CD4-positive, alpha-beta T cell treated with Interleukin-21 for 1 hour (primary cell): Measurements from ENCODE around the gene TM9SF4.
"Not testable (repeated sequence)": the region's sequence is repeated elsewhere in the genome, so short reads cannot be mapped to it uniquely, and the experiment has no call there.

Experiments used
- DNase-seq: peaks from one replicate; pipeline ENCODE4 v3.0.0-alpha.2; 2020

TM9SF4 gene

DNA sequence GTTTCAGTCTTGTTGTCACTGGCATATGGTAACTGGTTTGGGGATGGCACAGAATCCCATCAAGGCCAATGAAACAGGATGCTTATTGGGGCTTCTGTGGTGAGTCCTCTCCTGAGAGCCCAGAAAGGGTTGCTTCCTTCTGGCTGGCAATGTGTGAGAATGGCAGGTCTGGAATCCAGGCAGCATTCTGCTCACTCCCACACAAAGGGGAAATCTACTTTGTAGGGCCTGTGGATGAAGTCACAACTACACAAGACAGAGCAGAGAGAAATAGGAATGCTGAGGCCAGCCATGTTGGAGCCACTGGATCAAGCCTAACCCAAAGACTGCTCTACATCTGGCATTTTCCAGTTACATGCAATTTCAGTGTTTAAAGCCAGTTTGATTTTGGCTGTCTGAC, 82.4 kb downstream of the TM9SF4 start:
- no peak for DNase-seq

DNA sequence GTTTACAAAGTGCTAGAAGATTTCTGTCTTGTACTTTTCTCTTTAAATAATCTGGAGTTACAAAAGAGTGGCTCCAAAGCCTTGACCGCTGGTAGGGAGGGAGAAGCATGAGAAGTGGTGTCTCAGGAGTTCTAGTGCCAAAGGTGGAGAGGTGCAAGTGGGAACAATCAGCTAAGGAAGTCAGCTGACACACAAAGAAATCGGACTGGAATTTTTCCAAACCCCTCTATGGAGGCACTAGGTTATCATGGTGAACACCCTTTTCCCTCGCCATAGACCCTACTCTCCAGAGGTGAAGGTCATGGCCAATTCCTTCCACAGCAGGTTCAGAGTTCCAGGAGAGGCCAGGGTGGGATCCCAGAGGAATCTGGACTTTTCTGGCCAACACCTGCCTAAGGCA, 83.2 kb downstream of the TM9SF4 start:
- no peak for DNase-seq

DNA sequence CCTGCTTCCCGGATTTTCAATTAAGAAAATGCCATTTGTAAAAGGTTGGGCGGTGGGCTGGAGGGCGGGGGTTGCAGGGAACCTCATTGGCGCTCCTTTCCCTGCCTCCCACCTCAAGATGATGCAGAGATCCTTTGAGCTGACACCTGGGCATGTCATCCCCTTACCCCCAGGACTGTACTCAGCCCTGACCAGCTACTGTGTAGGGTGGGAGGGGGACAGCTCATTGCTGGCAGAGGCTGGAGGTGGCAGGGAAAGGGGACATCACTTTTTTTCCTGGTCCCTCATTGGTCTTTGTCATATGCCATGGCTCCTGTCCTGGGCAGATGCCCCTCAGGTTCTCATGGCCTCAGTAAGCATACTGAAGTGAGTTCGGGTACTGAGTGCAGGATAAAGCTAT, 83.8 kb downstream of the TM9SF4 start:
- not testable (repeated sequence) for DNase-seq

DNA sequence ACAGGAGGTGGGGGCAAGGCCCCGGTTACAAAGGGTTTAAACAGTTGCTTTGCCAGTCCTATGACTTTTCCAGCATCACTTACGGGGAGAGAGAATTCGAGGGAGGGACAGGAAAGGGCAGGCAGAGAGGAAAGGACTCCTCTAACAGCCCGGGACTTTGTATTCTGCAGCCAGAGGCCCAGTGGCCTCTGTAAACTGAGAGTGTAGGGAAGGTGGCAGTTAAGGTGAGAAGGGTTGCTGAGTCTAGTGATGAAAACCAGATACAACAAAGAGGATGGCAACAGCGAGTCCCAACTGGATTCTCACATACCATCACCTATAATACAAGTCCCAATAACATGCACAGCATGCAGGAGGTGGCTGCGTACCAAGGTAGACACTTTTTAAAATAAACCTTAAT, 84.5 kb downstream of the TM9SF4 start:
- DNase-seq: no peak

DNA sequence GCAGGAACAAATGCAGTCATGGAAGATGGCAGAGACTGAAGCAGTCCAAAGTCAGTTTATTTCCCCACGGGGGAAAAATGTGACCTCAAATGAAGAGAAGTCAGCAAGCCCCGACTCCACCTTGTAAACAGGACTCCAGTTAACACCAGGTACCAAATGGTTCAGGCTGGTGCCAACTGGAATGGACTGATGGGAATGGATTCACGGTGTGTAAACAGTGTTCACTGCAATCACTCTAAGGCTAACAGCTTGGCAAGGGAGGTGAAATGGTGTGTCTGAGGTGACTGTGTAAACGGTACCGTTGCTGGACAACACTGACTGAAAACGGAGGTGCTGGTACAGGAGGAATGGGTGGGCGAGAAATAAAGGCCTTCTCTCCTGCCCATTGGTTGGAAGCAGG, 86.1 kb downstream of the TM9SF4 start:
- DNase-seq: no peak

DNA sequence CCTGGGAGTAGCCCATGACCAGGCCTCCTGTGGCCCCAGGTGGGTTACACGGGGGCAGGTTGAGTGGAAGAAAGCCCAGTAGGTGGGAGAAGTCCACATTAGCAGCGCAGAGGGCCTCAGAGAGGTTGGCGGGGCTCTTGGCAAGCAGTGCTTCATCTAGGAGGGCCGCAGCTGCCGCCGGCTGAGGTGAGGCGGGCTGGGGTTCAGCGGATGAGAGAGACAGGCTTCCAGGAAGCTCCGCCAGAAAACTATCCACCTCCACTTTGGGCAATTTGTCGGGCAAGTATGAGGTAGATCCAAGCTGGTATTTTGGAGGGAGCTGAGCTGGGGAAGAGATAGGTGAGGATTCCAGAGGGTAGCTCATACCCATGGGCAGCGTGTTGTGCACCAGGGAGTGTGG, 87.1 kb downstream of the TM9SF4 start:
- not testable (repeated sequence) for DNase-seq

DNA sequence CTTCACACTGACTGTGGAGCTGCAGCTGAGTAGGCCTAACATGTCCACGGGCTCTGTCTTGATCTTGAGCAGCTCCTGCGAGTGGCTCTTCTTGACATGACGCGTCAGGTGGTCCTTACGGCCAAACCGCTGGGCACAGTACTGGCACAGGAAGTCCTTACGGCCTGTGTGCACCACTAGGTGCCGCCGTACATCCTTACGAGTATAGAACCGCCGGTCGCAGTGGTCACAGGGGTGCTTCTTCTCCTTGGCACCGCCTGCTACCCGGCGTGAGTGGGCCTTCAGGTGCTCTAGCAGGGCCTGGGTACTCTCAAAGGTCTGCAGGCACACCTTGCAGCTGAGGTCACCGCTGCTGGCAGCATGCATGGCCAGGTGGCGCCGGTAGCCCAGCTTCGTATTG, 87.6 kb downstream of the TM9SF4 start:
- not testable (repeated sequence) for DNase-seq

DNA sequence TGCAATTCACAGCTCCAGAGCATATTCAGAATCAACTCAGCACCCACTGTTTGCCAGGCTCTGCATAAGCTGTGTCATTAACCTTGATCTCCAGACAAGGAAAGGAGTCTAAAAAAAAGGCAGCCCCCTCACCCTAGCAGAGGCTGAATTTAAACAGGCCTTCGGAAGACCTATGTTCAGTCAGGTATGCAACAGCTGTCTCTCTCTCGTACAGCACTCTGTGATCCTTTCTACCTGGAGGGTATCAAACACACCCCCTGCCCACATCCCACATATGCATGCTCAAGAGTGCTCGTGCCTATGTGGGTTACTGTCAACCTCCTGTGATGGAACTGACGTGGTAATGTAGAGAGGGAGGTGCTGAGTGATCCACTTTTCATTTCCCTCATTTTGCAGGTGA, 89.5 kb downstream of the TM9SF4 start:
- DNase-seq: no peak

DNA sequence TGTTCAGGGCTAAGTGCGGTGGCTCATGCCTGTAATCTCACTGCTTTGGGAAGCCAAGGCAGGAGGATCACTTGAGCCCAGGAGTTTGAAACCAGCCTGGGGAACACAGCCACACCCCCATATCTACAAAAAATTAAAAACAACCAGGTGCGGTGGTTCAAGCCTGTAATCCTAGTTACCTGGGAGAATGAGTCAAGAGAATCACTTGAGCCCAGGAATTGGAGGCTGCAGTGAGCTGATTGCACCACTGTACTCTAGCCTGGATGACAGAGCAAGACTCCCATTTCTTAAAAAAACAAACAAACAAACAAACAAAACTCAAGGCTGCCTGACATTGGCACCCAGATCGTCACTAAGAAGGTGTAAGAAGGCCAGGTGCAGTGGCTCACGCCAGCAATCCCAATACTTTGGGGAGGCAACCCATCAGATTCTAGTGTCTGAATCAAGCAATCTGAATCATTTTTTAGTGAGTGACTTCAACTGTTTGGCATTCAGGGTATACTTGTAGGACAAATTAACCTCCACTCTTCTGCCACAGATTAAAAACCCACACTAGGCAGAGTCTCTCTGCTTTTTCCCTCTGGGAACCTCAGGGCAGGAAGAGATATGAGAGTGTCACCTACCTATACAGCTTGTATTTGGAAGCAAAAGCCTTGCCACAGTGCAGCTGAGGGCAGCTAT, 91.9 kb downstream of the TM9SF4 start:
- no peak for DNase-seq

DNA sequence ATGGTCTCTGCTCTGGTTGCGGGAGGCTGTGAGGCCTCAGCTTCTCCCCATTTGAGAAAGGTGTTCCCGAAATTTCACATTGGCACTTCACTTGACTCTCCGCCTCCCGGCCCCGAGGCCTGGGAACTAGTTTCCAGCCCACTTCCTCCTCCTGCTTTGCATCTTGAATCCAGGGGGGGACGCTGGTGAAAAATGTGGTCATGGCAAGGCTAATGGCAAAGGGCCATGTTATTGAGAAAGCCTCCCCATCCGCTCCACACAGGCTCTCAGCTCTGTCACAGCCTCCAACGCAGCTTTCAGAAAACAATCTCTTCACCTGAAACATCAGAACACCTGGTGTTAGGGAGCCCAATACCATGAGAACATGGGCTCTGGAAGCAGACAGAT, 92.5 kb downstream of the TM9SF4 start:
- no peak for DNase-seq

DNA sequence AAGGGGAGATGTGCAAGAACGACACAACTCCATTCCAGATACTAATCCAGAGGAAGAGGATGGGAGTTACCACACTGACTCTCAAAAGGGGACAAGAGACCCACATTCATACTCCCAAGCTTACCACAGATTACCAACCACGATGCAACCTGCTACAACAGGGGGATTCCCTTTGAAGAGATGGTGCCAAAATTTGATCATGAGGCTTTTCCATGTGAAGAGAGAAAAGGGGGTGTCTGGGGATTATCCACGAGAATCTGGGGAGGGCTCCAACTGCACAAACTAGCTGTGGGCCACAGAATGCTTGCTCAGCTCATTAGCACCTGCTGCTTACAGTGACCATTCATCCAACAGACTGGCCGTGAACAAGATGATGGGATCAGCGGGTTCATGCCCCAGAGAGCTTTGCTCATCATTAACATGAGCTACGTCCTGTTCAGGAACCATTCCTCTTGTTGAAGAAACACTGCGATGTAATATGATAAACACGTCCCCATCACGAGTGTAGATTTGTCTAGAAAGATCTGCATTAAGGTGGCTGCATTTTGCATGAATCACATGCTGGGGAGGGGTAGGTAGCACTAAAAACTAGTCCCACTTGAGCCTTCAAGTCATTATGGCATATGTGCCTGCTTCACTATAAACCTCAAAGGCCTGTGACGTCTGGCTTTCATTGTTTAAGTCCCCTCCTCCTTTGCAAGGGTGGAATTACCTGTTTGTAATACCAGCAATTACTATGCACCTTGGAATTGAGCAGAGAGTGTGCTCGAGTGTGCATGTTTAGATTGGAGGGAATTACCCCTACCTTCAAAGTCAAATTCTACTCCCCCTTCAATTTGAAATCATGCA, 94.1 kb downstream of the TM9SF4 start:
- DNase-seq: no peak

DNA sequence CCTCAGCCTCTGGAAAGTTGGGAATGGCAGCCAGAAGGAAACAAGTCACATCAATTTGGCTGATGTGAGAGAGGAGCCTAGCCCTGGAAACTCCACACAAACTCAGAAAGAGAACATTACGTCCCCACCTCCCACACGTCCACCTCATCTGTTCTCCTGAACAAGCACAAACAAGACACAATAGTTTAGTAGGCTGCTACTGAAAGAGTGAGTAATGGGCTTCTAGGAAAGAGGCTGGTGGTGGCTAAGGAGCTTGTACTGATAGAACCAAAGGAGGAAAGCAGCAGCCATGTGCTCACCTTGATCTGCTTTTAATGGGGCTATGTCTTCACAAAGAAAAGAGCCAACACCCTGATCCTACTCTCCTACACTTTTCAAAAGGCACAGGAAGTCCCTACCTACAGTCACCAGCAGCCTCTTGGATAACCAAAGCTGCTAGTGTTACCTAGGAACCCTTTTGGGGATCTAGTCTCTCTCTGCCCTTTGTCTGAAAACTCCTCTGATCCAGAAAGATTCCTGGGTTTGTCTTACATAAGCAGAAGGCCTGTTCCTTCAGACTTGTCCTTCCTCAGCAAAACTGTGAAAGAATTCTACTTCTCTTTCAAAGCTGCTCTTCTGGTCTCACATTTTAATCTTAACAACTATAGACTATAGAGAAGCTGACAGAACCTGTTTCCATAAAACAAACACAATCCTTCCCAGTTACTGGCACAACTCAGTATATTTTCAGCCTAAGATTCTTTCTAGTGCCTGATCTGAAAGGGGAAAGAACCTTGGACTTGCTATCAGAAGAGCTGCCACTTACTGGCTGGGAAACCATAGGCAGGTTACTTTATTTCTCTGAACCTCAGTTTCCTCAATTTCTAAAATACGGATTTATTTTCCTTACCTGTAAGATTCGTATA, 94.9 kb downstream of the TM9SF4 start:
- no peak for DNase-seq

DNA sequence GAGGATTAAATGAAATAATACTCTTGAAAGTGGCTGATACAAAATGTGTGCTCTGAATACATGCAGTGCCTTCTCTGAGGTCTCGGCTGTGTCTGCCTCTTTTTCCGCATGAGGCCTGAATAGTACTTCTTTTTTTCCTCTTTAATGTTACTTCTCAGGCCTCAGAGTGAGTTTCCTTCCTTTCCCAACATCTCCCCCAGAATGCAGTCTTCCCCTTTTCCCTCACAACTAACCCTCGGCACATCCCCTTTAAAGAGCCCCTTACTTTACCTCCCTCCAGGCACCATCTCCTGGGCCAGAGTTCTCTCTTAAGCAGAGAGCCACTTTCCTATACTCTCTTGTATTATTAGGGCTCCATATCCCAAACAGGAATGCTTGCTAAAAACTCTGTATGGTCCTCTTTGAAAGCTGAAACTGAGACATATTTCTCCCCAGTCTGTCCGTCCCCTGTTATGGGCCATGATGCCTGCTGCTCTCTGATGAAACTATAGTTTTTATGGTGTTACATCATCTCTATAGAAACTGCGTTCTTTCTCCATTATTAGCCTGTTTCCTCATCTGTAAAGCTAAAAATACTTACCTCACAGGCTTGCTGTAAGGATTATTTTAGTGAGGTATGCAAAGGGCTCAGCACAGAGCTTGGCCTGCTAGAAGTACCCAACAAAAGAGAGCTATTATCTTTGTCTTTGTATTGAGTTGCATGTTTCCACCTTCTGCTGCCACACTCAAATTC, 95.8 kb downstream of the TM9SF4 start:
- no peak for DNase-seq

DNA sequence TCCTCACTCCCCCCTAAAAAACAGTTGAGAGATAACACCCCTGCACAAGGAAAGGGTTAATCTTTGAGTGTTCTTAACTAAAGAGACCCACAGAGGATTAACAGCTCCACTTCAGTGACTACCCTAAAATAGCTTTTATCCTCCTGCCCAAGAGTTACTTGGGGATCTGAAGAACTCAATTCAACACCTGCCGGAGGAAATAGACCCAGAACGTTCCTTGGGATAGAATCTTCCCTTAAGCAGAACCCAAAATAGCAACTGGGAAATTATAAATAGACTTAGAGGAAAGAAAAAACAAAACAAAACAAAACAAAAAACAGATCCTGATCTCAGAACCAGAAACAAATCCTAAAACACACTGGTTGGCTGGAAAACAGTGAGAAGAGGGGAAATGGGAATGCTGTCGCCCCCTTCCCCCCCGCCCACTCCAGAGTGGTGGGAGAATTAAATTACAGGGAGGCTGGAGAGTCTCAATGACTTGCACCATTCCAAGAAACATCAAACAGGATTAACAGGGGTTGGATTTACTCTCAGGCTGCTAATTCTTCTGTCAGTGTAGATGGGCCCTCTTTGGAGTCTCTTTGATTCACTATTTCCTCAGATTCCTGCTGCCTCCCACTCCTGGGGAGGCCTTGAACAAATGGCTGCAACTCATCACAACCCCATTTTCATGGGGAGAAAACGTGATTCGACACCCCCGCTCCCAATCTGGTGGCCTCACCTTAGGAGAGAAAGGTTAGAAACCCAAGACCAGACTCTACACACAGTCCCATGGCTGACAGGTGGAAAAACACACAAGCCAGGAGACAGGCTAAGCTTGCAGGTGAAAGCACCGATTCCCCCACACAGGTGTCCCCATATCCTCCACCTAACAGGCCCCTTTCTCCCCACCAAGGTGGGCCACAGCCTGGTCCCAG, 96.6 kb downstream of the TM9SF4 start:
- DNase-seq: no peak

DNA sequence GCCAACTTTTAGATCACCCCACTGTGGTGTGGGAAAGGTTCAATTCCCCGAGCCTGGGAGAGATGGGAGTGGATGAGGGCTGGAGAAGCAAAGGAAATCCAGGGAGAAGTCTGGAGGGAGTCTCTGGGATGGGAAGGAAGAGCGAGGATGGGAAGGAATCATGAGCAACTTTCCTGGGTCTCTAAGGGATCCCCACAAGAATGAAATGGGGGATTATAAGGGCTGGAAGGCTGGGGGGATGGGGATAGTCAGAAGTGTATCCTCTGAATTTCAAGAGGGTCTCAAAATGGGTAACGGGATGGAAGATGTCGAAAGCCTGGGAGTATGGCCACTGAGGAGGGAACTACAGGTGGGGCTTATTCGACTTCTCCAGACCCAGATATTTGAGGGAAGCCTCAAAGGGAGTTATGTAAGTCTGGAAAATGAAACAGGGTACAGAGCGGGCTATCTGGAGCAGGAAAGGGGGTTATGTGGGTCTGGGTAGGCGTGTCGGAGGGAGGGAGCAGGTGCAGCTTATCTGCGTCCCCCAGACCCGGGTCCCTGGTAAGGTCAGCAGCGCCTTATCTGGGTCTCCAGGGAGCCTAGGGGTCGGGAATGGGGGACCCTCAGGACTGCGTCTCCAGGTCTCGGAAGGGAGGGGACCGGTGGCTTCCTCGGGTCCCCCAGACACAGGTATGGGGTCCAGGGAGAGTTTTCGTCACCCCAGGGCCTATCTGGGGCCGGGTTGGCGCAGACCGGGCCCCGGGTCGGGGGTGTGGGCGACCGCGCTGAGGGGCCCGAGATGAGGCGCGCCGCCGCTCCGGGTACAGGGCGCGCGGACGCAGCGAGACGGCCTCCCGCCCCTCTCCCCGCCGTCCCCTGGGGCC, 97.5 kb downstream of the TM9SF4 start:
- DNase-seq: peak; percentile 20

DNA sequence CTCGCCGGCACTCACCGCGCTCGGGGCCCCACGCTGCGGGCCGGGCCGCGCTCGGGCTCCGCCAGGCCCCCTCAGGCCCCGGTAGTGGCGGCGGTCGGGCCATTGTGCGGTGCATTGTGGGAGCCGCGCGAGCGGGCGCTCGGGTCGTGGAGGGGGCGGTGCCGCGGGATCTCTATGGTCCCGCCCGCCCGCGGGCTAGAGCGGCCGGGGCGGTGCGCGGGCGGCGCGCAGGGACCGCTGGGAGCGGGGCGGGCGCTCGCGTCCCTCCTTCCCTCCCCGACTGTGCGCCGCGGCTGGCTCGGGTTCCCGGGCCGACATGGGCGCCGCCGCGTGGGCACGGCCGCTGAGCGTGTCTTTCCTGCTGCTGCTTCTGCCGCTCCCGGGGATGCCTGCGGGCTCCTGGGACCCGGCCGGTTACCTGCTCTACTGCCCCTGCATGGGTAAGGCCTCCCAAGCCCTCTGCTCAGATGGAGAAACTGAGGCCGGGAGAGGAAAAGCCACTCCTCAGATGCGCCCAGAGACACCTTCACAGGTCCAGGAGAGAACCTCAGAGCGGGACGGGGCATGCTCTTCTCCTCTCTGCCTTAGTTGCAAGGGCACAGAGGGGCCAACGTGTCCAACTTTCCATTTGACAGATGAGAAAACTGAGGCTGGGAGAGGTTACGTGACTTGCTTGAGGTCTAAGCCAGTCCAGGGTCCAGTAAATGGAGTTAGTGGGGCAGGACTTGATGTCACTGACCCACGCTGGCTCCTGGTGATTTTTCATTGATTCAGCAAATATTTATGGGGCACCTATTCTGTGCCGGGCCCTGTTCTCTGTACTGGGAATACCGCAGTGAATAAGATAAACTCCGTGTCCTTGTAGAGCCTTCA, 98.3 kb downstream of the TM9SF4 start, which contains the start of the genes PLAGL2 and POFUT1:
PLAGL2 (minus strand) TSS at position 118 of the 873 bp plus-strand sequence. CDS start 5,565 bp downstream, outside the sequence.
POFUT1 (plus strand) TSS at position 255 of the 873 bp plus-strand sequence; CDS start at position 317, 62 bp downstream.
- peak; percentile 92 for DNase-seq

DNA sequence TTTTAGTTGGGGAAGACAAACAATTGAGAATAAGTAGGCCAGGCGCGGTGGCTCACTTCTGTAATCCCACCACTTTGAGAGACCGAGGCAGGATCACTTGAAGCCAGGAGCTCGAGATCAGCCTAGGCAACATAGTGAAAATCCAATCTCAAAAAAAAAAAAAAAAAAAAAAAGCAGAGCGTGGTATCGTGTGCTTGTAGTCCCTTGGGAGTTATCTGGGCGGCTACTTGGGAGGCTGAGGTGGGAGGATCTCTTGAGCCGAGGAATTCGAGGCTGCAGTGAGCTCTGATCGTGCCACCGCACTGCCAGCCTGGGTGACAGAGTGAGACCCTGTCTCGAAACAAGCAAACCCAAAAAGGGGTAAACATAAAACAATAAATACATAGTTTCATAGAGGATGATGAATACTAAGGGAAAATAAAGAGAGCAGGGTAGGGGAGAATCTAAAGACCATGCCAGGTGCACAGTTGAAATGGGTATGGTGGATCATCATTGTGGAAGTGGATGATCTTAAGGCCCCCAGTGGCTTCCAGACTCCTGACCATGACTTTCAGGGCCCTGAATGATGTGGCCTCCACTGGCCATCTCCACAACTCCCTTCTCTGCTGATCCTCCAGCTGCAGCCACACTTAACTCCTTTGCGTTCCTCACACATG, 99.1 kb downstream of the TM9SF4 start:
- no peak for DNase-seq

DNA sequence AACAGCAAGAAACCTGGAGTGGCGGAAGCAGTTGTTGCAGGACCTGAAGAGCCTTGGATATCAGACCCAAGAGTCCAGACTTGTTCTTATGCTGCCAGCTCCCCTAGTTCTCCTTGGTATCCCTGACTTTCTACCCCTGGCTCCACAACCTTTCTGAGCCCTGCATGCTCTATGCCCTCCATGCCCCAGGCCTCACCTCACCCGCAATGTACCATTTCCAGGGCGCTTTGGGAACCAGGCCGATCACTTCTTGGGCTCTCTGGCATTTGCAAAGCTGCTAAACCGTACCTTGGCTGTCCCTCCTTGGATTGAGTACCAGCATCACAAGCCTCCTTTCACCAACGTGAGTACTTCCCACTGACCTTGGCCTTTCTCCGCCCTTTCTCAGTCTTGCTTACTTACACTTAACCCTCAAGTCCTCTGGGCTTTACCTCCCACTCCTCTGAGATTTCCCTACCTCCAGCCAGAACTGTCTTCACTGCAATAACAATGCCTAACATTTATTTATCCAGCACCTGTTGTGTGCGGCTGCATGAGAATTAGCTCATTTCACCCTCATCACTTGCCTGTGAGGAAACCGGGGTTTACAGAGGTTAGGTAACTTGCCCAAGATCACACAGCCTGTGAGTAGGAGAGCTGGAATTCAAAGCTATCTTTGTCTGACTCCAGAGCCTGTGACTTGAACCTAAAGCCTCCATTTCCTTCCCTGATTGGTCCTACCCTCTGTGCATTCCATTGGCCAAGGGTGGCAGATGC, 100.5 kb downstream of the TM9SF4 start:
- no peak for DNase-seq
